GM21786 (cell line): Measurements from ENCODE around the gene ALG5.

Experiments
- ATAC-seq: cut with Tn5 transposase; IDR thresholded peaks from one replicate; pipeline ENCODE4 v1.9.1; 2021; ENCODE audit not compliant: unreplicated experiment

Gene ALG5

GRCh38 chr13:36917311-36917710 is 81.8 kb downstream of the ALG5 start:
- no peak for ATAC-seq

- no peak for ATAC-seq
Observed at GRCh38 chr13:36915896-36916640, 83.1 kb downstream of the ALG5 start.

- ATAC-seq: no peak
Observed at GRCh38 chr13:36915106-36915505, 84.0 kb downstream of the ALG5 start.

GRCh38 chr13:36914648-36915047 is 84.5 kb downstream of the ALG5 start:
- ATAC-seq: no peak

- ATAC-seq: no peak
Observed at GRCh38 chr13:36913463-36913862, 85.7 kb downstream of the ALG5 start.

GRCh38 chr13:36912973-36913372 is 86.2 kb downstream of the ALG5 start:
- ATAC-seq: no peak

- no peak for ATAC-seq
Observed at GRCh38 chr13:36912369-36912768, 86.8 kb downstream of the ALG5 start.

- no peak for ATAC-seq
Observed at GRCh38 chr13:36910545-36910944, 88.6 kb downstream of the ALG5 start.

- ATAC-seq: no peak
Observed at GRCh38 chr13:36907821-36908220, 91.3 kb downstream of the ALG5 start.

GRCh38 chr13:36907266-36907665 is 91.9 kb downstream of the ALG5 start:
- ATAC-seq: no peak

- ATAC-seq: no peak
Observed at GRCh38 chr13:36905944-36906343, 93.2 kb downstream of the ALG5 start.

- ATAC-seq: no peak
Observed at GRCh38 chr13:36903925-36904595, 95.1 kb downstream of the ALG5 start.
